ENCODE measurements around the gene KRT86. TPM values are rescaled to one million over a fixed set of nuclear protein-coding genes. Genes with fewer than 3 reads are reported as not detected.
"Not testable (repeated sequence)": the region's sequence is repeated elsewhere in the genome, so short reads cannot be mapped to it uniquely, and the experiment has no call there.

KRT86 gene
- total RNA-seq, 1 donor, result not detected

DNA sequence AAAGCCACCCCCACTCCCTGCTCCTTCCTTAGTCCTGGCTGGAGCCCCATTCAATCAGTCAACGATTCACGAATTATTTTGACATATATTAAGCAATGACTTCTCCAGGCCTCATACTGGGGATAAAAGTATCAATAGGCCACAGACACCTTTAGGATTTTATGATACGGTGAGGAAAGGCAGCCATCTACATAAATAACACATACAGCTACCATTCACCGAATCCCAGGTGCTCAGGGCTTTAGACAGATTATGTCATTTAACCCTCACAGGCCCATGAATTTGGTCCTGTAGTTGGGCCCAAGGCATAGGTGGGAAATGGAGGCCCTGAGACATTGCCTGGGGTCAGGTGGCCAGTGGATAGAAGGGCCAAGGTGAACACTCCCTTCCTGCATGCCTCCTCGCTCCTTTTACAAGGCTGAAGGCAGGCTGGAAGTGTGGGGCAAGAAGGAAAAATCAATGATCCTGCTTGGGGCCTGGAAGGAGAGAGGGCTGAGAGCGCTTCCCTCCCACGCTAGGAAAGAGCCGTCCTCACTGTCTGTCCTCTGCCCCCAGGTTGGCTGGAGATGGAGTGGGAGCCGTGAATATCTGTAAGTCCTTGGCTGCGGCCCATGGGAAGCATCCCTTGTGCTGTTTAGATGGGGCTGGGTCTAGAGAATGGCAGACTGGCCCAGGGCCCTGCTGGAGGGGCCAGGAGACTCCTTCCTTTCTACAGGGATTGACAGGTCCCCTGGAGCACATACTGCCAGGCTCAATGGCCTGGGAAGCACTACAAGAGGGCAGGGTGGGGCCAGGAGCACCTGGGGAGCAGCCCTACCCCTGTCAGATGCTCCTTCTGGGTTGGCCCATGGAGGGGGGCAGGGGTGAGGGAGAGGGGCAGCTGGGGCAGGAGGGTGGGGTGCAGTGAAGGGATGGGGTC, 26.6 kb upstream of the KRT86 start:
- TF ChIP-seq, protein P1, sequence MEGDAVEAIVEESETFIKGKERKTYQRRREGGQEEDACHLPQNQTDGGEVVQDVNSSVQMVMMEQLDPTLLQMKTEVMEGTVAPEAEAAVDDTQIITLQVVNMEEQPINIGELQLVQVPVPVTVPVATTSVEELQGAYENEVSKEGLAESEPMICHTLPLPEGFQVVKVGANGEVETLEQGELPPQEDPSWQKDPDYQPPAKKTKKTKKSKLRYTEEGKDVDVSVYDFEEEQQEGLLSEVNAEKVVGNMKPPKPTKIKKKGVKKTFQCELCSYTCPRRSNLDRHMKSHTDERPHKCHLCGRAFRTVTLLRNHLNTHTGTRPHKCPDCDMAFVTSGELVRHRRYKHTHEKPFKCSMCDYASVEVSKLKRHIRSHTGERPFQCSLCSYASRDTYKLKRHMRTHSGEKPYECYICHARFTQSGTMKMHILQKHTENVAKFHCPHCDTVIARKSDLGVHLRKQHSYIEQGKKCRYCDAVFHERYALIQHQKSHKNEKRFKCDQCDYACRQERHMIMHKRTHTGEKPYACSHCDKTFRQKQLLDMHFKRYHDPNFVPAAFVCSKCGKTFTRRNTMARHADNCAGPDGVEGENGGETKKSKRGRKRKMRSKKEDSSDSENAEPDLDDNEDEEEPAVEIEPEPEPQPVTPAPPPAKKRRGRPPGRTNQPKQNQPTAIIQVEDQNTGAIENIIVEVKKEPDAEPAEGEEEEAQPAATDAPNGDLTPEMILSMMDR (IDR thresholded peaks at IDR 0.05; ENCODE audit: insufficient read depth, low read length), result no peak
- no peak for DNase-seq (ENCODE audit: low read depth)
- no peak overlapping the region for H3K4me3 ChIP-seq (ENCODE audit: low read depth, low read length)

DNA sequence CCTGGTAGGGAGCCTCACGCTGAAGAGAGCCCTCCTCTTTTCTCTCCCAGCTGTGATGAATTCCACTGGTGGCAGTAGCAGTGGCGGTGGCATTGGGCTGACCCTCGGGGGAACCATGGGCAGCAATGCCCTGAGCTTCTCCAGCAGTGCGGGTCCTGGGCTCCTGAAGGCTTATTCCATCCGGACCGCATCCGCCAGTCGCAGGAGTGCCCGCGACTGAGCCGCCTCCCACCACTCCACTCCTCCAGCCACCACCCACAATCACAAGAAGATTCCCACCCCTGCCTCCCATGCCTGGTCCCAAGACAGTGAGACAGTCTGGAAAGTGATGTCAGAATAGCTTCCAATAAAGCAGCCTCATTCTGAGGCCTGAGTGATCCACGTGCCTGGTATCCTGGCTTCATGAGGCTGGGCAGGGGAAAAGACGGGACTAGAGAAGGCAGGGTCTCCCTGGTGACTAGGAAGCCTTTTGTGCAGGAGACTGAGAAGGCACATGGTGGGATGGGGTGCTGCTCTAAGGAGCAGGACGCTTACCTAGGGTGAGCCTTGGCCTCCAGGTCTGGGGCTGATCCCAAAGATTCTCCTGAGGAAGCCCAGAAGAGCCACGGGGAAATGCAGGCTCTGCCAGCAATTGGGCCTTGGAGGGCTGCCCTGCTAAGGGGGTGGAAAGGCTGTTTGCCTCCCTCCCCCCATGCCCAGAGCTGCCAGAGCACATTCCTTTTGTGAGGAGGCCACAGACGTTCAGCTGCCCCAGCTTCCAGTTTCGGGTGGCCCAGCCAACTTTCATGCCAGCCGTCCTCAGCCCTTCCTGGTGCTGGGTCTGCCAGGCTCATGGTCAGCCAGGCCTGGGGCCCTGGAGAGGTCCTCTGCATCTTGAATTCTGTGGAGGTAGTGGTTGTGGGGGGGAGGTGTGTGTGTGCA, 25.6 kb upstream of the KRT86 start:
- TF ChIP-seq, protein P1 (IDR thresholded peaks at IDR 0.05; ENCODE audit: insufficient read depth, low read length), result no peak
- peak; percentile 36 for DNase-seq (ENCODE audit: low read depth)
- H3K4me3 ChIP-seq (ENCODE audit: low read depth, low read length), result no peak overlapping the region

DNA sequence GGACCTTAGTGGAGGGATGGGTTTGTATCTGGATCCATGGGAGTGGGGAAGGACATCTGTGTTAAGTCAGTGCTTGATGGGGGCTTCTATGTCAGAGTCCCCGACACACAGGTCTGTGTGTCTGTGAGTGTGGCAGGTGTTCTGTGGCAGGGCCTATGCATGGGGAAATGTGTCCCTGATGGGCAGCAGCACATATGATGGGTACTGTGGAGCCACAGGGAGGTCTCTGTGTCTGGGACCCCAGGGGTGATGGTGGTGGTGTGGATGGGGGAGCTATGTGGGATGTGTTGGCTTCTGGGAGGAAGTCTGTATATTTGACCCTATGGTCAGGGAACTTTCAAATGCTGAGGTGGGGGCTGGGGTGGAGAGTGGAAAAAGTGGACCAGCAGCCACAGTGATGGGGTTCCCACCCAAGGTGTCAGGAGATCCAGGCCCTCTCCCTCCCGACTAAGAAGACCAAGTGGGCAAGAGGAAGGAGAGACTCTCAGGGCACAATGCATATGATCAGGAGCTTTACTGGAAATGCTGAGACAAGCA, 24.9 kb upstream of the KRT86 start:
- no peak overlapping the region for H3K4me3 ChIP-seq (ENCODE audit: low read depth, low read length)
- no peak for DNase-seq (ENCODE audit: low read depth)
- TF ChIP-seq, protein P1 (IDR thresholded peaks at IDR 0.05; ENCODE audit: insufficient read depth, low read length), result no peak

DNA sequence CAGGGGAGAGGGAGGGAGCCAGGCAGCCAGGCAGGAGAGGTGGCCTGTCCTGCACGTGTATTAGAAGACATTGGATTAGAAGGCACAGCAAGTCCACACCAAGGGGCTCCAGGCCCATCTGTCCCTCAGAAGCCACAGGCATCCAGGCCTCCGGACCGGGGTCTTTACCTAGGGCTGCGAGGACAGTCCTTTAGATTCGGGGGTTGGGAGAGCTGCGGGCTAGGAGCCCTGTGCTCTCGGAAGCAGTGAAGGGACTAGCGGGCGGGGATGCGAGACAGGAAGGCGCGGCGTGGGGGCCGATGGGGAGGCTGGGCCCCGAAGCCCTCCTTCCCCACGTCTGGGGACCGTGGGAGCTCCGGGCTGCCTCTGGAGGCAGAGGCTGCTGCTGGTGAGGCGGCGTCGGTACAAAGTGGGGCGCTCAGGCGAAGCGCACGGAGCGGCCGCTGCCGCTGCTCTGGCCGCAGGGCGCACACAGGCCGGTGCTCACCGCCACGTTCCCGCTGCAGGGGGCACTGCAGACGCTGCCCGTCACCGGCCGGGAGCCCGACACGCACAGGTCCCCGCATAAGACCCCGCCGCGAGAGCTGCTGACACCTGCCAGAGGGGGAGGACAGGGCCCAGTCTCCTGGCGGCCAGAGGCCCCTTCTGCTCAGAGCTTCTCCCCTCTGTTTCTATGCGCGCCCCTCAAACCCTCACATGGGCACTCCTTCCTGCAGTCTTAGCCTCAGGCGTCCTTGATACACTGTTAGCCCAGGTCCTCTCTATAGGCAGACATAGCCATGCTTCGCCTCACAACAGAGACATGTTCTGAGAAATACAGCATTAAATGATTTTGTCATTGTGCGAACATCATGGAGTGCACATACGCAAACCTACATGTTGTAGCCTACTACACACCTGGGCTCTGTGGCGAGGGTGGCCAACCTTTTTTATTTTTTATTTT, 24.1 kb upstream of the KRT86 start:
- no peak overlapping the region for H3K4me3 ChIP-seq (ENCODE audit: low read depth, low read length)
- DNase-seq (ENCODE audit: low read depth), result no peak
- TF ChIP-seq, protein P1 (IDR thresholded peaks at IDR 0.05; ENCODE audit: insufficient read depth, low read length), result no peak

DNA sequence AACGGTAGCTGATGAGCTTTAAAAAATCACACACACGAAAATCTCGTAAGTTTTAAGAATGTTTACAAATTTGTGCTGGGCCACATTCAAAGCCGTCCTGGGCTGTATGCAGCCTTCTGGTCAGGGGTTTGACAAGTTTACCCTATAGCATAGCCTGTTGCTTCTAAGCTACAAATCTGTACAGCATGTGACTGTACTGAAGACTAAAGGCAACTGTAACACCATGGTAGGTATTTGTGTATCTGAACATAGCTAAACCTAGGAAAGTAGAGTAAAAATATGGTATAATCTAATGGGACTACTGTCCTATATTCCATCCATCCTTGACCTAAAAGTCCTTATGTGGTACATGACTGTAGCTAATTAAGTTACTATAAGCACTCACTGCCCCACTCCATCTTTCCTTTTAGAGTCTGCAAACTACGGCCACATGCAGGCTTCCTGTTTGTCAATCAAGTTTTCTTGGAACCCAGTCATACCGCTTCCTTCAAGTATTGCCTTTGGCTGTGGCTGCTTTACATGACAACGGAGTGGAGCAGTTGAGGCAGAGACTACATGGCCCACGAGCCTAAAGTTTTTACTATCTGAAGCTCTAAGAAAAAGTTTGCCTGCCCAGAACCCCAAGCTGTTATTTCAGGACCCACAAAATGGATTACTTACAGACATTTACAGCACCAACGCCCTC, 22.9 kb upstream of the KRT86 start:
- no peak for DNase-seq (ENCODE audit: low read depth)
- TF ChIP-seq, protein P1 (IDR thresholded peaks at IDR 0.05; ENCODE audit: insufficient read depth, low read length), result no peak
- H3K4me3 ChIP-seq (ENCODE audit: low read depth, low read length), result no peak overlapping the region

DNA sequence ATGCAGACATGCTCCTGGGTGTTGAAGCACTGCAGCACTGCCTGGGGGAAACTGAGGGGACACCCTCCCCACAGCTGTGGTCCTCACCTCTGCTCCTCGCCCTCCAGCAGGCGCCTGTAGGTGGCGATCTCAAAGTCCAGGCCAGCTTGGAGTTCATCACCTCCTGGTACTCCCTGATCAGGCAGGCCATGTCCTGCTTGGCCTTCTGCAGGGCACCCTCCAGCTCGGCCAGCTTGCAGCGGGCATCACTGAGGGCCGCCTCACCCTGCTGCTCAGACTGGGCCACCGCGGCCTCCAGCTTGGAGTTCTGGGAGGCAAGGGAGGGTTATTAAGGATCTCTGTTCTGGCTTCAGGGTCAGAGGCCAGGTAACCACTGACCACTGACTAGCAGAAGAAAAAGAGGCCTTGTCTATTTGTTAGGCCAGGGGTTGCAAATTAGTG, 22.2 kb upstream of the KRT86 start:
- not testable (repeated sequence) for H3K4me3 ChIP-seq (ENCODE audit: low read depth, low read length); DNase-seq (ENCODE audit: low read depth)
